Kidney (tissue), 14 donors: Measurements from ENCODE around the gene PSMD8. TPM values are rescaled to one million over a fixed set of nuclear protein-coding genes. Genes with fewer than 3 reads are reported as not detected.
A peak's percentile ranks its signal among the peaks of the same experiment; 100 is the strongest.

Experiments
- DNase-seq, 5 donors: peaks; one replicate each; pipeline ENCODE4 v3.0.0-alpha.2; 2013 to 2020
- FAIRE-seq: peaks from 2 replicates; lab custom pipeline; 2012; peaks lifted over from hg19 to GRCh38; lab: Jason Lieb, UNC
- H3K27ac ChIP-seq, 2 donors: one replicate each; pipeline ENCODE4 v1.7.0; 2013; ENCODE audit warnings: low read depth in 2 of 2, low read length in 2 of 2, inconsistent platforms in 1 of 2
- H3K27me3 ChIP-seq: one replicate; pipeline ENCODE4 v1.7.1; 2013; ENCODE audit warnings: low read length, inconsistent platforms; ENCODE audit not compliant: control insufficient read depth, insufficient read depth
- H3K36me3 ChIP-seq, 3 donors: one replicate each; pipeline versions ENCODE4 v1.7.0 to v1.7.1; 2013; ENCODE audit warnings: low read length in 3 of 3, control low read depth in 1 of 3, inconsistent platforms in 1 of 3; ENCODE audit not compliant: insufficient read depth in 3 of 3, control insufficient read depth in 2 of 3
- H3K4me1 ChIP-seq, 3 donors: one replicate each; pipeline versions ENCODE4 v1.7.0 to v1.7.1; 2013; ENCODE audit warnings: low read length in 3 of 3, inconsistent platforms in 1 of 3, low read depth in 1 of 3; ENCODE audit not compliant: control insufficient read depth in 2 of 3, insufficient read depth in 2 of 3
- H3K4me3 ChIP-seq, 3 donors: one replicate each; pipeline versions ENCODE4 v1.7.0 to v1.8.1; 2013; ENCODE audit warnings: low read length in 3 of 3, control low read depth in 1 of 3, inconsistent platforms in 1 of 3
- H3K9ac ChIP-seq, 3 donors: one replicate each; pipeline versions ENCODE4 v1.7.0 to v1.7.1; 2013; ENCODE audit warnings: low read length in 3 of 3, control low read depth in 1 of 3, inconsistent platforms in 1 of 3
- H3K9me3 ChIP-seq, 3 donors: one replicate each; pipeline versions ENCODE4 v1.7.0 to v1.7.1; 2013; ENCODE audit warnings: low read length in 3 of 3, control low read depth in 1 of 3, inconsistent platforms in 1 of 3; ENCODE audit not compliant: control insufficient read depth in 2 of 3, insufficient read depth in 1 of 3
- intact Hi-C: fragments of 100-400 bp; cut with DNase I; formaldehyde crosslinking; loops from one replicate; pipeline ENCODE4 v1.11.1; 2022
- polyA plus RNA-seq: library from polyadenylated mRNA; stranded (reverse); fragments of 350-450 nt; fragmentation: Illumina TruSeq; extraction: RNeasy Lipid Tissue Mini Kit (QIAGEN cat#74804); gene quantifications from one replicate; pipeline ENCODE4 v1.2.3, GENCODE V29; 2014; ENCODE audit warnings: low read depth, low replicate concordance; ENCODE audit not compliant: insufficient read depth
- total RNA-seq: library from RNA; stranded (reverse); fragmentation: NEBNext Ultra II Directional; extraction: Animal tissue kit (Norgen Biotek cat#: 25700); gene quantifications from one replicate; pipeline ENCODE4 v1.2.1, GENCODE V29; 2021
- TF ChIP-seq, protein P1 (sequence below): IDR thresholded peaks from 3 replicates; pipeline ENCODE4 v1.5.1; 2012; ENCODE audit warnings: mild to moderate bottlenecking, moderate library complexity, borderline replicate concordance; ENCODE audit not compliant: insufficient read depth; ENCODE audit errors: extremely low read depth
- donor health status: control.
- donor health status: control.
- donor health status: control.
- donor health status: control.
- donor health status: control.
- donor health status: DM: yes; HTN: yes; CAD: no.
- donor health status: Normal renal cell carcinoma (clear cell type).

Gene PSMD8
- total and polyA plus RNA-seq, 2 donors from 2014 or later = 126 to 217 TPM

GRCh38 chr19:38375098-38375493 is 725 bp downstream of the PSMD8 start:
- Histone ChIP-seq H3K36me3 (peaks cover 0 to 7% (median 2%) of the 10 kb centered on the region in 3 donors), H3K9me3 (no peaks in the 10 kb centered on the region), H3K4me3 (peak overlapping the region; percentile 80 to 90 (median 84)), H3K9ac (peak overlapping the region; percentile 78 to 86 (median 81)), H3K4me1 (peaks cover 0 to 13% (median 12%) of the 10 kb centered on the region in 3 donors), H3K27ac (peak overlapping the region; percentile 43 to 88), H3K27me3 (no peaks in the 10 kb centered on the region)
- TF ChIP-seq, protein P1, sequence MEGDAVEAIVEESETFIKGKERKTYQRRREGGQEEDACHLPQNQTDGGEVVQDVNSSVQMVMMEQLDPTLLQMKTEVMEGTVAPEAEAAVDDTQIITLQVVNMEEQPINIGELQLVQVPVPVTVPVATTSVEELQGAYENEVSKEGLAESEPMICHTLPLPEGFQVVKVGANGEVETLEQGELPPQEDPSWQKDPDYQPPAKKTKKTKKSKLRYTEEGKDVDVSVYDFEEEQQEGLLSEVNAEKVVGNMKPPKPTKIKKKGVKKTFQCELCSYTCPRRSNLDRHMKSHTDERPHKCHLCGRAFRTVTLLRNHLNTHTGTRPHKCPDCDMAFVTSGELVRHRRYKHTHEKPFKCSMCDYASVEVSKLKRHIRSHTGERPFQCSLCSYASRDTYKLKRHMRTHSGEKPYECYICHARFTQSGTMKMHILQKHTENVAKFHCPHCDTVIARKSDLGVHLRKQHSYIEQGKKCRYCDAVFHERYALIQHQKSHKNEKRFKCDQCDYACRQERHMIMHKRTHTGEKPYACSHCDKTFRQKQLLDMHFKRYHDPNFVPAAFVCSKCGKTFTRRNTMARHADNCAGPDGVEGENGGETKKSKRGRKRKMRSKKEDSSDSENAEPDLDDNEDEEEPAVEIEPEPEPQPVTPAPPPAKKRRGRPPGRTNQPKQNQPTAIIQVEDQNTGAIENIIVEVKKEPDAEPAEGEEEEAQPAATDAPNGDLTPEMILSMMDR = no peak
- intact Hi-C loops = no loop called here
- DNase-seq = peak in 1 of 5 donors; percentile 78
- no peak for FAIRE-seq

DNA sequence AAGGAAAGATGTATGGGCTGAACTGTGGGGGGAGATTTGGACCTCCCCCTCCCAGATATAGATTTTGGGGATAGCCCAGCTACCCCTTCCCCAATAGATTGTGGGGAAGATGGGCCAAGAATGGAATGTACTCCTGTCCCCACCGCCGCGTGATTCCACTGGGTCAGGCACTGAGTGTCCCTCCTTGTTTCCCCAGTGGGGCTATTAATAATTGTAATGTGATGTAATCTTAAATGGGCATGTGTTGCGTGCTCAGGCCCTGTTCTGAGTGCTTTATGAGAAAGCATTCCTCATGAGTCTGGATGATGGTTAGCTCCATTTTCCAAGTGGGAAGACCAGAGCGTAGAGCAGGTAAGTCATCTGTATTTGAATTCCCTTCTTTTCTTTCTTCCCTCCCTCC is 1.4 kb downstream of the PSMD8 start:
- no peak overlapping the region for H3K27ac ChIP-seq
- TF ChIP-seq, protein P1 = no peak

DNA sequence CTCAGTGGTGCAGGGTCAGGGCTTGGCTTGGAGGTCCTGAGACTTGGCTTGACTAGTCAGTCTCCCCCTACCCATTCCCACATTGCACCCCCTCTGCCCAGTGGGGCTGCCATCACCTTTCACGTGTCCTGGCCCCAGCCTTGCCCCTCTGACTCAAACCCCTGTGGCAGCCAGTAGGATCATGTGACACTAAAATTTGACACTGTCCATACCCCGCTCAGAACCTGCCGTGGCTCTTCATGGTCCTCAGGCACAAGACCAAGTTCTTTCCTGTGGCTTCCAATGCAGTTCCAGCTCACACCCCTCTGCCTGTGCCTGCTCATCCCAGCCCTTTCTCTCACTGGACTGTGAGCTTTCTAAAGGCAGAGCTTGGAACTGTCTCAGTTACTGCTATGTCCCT is 2.2 kb downstream of the PSMD8 start:
- intact Hi-C loops = no loop called here
- no peaks in the 10 kb centered on the region for H3K27me3 ChIP-seq
- H3K27ac ChIP-seq = no peak overlapping the region
- H3K4me3 ChIP-seq = no peak overlapping the region
- TF ChIP-seq, protein P1 = no peak
- peak in 1 of 5 donors; percentile 49 for DNase-seq
- peaks cover 0 to 13% (median 12%) of the 10 kb centered on the region in 3 donors for H3K4me1 ChIP-seq
- peaks cover 2 to 17% (median 10%) of the 10 kb centered on the region in 3 donors for H3K36me3 ChIP-seq
- no peak for FAIRE-seq
- no peak overlapping the region for H3K9ac ChIP-seq
- no peaks in the 10 kb centered on the region for H3K9me3 ChIP-seq

More for the DNA sequence above, 1.4 kb downstream of the PSMD8 start:
- Histone ChIP-seq H3K4me3 (peak overlapping the region; percentile 80 to 90 (median 84)), H3K36me3 (peaks cover 0 to 9% (median 2%) of the 10 kb centered on the region in 3 donors), H3K4me1 (peaks cover 0 to 13% (median 12%) of the 10 kb centered on the region in 3 donors), H3K27me3 (no peaks in the 10 kb centered on the region), H3K9me3 (no peaks in the 10 kb centered on the region), H3K9ac (peak overlapping the region in 2 of 3 donors; percentile 78 to 81)
- DNase-seq = peak in 1 of 5 donors; percentile 70
- no peak for FAIRE-seq
- intact Hi-C loops = no loop called here

DNA sequence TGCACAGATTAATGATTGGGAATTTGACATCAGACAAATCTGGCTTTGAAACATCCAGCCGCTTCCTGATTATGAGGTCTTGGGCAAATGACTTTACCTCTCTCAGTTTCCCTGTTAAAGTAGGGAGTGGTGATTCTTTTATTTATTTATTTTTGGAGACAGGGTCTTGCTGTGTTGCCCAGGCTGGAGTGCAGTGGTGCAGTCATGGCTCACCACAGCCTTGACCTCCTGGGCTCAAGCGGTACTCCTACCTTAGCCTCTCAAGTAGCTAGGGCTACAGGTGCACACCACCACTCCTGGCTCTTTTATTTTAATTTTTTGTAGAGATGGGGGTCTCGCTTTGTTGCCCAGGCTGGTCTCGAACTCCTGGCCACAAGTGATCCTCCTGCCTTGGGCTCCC is 2.7 kb downstream of the PSMD8 start:
- Histone ChIP-seq H3K27ac (no peak overlapping the region), H3K36me3 (peaks cover 2 to 22% (median 10%) of the 10 kb centered on the region in 3 donors), H3K27me3 (no peaks in the 10 kb centered on the region), H3K4me3 (no peak overlapping the region), H3K9me3 (no peaks in the 10 kb centered on the region), H3K9ac (no peak overlapping the region), H3K4me1 (peaks cover 0 to 13% (median 12%) of the 10 kb centered on the region in 3 donors)
- DNase-seq (no peak), FAIRE-seq (no peak)
- TF ChIP-seq, protein P1 = no peak
- intact Hi-C loops = no loop called here
